ENCODE measurements around the gene TPSB2.
"Not testable (repeated sequence)": the region's sequence is repeated elsewhere in the genome, so short reads cannot be mapped to it uniquely, and the experiment has no call there.

Gene TPSB2

DNA sequence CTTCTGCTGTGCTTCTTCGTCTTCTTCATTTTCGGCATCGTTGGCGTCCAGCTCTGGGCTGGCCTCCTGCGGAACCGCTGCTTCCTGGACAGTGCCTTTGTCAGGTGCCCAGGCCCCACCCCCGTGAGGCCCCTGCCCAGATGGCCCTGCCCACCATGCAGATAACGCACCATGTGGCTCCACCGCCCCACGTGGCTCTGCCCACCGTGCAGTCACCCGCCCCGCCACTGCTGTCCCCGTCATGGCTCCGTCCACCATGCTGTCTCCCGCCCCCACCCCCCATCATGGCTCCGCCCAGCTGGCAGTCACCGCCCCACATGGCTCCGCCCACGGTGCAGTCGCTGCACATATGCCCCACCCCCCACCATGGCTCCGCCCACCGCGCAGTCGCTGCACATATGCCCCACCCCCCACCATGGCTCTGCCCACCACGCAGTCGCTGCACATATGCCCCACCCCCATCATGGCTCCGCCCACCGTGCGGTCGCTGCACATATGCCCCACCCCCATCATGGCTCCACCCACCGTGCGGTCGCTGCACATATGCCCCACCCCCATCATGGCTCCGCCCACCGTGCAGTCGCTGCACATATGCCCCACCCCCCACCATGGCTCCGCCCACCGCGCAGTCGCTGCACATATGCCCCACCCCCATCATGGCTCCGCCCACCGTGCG, 31.2 kb downstream of the TPSB2 start:
- not testable (repeated sequence) for DNase-seq

DNA sequence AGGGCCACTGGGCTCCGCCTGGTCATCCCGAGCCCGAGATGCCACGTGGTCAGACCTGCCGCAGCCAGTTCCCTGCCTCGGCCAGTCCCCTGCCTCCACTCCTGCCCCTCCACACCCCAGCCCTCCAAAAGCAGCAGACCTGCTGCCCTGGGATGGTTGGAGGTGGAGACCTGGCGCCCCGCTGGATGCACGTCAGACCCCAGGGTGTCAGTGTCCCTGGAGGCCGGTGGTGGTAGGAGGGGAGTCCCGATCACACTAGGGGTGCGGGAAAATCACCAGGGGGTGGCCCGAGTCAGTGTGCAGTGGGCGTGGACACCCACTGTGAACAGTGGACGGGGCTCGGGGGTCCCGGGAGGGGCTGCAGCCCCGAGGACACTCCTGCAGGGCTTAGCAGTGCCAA, 31.8 kb downstream of the TPSB2 start:
- no peak for DNase-seq

DNA sequence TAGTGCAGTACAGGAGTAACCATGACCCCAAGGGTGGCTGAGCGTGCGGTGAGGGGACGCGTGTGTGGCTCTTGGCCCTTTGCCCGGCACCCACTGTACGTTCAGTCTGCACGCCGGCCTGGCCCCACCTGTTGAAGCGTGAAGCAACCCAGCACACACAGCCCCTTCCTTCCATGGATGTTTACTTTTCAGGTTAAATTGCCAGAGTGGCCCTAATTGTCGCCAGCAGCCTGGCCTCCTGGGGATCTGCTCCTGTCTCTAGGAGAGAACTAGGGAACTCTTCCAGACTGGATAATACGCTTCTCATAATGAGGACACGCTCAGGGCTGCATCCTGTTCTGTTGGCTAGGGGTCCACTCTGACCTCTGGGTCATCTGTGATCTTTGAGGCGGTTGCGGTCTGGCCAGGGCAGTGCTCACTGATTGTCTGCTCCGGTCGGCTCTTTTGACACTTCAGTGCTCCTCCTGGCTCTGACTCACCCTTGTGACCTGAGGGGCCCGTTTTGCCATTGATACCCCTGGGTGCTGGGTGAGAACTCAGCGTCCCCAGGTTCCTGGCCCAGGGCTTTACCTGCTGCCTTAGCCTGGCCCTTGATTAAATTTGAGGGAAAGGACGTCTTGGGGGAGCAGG, 32.6 kb downstream of the TPSB2 start:
- DNase-seq = no peak

DNA sequence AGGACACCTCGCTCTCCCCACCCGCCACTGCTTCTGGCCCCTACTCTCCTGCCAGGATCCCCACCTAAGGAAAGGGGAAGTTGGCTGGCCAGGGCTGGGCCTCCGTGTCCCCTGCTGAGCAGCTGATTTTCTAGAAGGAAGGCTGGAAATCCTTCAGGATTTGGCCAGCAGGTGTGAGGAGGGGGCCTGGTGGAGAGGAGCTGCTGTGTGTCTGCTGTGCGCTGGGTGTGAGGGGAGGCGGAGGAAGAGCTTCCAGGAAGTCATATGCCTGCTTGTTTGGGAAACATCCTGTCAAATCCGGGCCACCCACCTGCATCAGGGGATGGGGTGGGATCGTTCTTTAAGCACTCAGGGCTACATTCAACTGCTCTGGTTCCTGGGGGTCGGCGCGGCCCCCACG, 33.5 kb downstream of the TPSB2 start:
- no peak for DNase-seq

DNA sequence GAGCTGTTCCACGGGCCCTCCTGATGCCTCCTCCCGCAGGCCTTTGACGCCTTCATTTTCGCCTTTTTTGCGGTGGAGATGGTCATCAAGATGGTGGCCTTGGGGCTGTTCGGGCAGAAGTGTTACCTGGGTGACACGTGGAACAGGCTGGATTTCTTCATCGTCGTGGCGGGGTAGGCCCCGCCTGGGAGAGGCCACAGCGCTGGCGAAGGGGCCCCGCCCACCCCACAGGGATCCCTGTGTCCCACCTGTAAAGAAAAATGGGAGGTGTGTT, 34.7 kb downstream of the TPSB2 start:
- no peak for DNase-seq

DNA sequence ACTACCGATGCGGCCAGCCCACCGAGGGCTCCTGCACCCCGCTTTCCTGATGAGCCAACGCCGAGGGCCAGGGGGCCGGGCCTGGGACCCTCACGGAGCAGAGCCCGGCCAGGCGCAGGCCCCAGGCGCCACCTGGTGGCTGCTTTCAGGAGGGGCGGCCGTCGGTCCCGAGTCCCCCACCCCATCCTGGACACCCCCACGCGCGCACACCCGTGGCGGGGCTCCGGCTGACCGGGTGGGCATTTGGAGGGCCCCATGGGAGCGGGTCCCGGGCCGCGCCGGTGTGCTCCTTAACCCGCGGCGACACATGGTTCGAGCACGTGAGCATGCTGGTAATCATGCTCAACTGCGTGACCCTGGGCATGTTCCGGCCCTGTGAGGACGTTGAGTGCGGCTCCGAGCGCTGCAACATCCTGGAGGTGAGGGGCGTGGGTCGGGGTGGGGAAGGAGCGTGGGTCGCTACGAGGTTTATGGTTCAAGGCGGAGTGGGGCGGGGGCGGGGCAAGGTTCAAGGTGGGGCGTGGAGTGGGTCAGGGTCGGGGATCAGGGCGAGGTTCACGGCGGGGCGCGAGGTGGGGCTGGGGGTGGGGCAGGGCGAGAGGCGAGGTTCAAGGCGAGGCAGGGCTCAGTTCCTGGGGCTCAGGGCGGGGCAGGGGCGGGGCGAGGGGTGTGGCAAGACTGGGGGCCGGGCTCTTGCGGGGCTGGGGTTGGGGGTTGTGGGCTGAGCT, 35.2 kb downstream of the TPSB2 start:
- peak; percentile 33 for DNase-seq

DNA sequence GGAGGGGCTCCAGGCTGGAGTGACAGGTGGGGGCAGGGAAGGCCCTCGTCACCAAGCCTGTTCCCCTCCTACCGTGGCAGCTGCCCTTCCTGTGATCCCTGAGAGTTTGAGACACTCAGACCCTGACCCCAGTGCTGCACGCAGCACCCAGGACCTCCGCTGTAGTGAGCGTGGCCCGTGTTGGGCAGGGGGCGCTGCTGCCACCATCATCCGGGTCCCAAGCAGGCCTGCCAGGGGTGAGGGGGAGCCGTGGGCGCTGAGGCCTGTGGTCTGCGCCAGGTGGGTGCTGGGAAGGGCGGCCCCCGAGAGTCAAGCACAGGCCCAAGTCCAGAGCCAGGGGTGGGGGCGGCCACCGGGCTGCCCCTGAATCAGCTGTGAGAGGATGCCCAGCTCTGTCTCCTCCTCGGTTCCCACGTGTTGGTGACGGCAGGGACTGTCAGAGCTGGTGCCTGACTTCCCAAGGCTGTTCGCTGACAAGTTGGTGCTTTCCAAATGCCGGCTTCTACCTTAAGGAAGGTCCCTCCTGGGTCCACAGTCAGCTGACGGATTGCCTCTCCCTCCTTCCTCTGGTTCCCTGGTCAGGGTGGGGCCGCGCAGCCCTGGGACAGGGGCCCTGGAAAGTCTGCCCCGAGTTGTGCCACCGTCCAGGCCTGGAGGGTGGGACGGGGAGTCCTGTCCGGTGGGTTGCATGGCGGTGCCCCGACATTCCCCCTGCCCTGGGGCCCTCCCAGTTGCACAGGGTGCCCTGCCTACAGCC, 36.0 kb downstream of the TPSB2 start:
- no peak for DNase-seq

DNA sequence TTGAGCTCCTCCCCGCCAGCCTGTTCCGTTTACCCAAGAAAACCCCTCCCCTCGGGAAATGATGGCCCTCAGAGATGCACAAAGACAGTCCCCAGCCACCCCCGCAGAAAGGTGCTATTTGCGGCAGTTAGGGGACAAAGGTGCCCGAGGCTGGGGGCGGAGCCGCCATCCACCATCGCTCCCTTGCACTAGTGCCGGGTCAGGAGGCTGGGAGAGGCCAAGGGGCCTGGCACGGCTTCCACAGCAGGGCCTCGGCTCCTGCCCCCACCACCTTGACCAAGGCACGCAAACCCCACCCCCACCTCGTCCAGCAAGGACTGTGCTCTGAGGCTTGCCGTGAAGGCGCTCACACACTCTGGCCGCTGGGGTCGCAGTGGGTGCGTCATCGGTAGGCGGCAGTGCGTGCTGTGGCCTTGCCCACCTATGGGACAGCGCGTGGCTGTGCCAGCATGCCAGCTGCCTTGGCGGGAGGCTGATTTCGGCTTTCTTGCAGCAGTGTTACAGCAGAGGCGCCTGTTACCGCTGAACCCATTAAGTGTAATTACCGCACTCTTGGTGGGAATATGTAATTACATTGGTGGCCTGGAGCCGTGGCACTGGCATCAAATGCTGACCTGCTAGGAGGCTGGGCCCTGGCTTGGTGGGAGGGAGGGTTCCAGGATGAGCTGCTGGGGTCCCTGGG, 36.7 kb downstream of the TPSB2 start:
- no peak for DNase-seq

DNA sequence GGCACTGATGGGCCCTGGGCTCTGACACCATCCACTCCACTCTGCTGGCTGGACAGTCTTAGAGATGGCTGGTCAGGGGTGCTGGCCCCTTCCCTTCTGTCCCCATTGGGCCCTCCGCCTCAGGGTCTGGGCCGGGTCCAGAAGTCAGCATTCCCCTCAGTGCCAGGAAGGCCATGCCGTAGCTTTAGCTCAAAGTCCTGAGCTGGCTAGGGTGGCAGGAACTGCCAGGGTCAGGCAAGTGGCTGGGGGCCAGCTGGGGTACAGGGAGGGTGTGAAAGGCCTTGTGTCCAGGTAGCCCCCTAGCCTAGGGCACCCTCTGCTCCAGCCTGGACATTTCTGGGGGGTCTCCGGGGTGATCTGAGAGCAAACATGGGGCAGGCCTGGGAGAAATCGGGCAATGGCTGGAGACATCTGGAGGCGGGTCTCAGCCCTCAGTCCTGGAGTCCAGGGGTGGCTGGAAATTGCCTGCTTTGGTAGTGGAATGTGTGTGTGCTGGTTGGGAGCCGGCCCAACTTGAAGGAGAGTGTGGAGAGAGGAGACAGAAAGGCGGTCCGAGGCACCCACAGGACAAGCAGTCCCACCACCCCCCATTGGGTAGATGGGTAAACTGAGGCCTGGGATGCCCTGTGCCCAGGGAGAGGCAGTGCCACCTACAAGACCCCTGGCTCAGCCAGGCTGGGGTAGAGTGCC, 37.5 kb downstream of the TPSB2 start:
- DNase-seq = no peak

DNA sequence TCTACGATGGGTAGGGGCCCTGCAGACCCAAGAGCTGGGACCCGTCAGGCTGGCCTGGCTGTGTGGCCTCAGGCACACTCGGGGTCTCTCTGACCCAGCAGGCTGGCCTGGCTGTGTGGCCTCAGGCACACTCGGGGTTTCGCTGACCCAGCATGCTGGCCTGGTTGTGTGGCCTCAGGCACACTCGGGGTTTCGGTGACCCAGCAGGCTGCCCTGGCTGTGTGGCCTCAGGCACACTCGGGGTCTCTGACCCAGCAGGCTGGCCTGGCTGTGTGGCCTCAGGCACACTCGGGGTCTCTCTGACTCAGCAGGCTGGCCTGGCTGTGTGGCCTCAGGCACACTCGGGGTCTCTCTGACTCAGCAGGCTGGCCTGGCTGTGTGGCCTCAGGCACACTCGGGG, 39.2 kb downstream of the TPSB2 start:
- not testable (repeated sequence) for DNase-seq

DNA sequence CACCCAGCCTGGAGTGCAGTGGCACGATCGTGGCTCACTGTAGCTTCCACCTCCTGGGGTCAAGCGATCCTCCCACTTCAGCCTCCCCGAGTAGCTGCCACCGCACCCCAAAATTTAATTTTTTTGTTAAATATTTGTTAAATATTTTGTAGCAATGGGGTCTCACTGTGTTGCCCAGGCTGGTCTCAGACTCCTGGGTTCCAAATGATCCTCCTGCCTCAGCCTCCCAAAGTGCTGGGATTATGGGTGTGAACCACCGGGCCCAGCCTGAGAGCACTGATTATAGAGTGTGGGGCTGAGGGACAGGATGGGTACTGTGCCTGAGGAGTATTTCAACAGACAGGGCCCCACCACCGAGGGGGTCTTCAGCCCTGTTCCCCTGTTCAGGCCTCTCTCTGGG, 40.5 kb downstream of the TPSB2 start:
- DNase-seq = no peak

DNA sequence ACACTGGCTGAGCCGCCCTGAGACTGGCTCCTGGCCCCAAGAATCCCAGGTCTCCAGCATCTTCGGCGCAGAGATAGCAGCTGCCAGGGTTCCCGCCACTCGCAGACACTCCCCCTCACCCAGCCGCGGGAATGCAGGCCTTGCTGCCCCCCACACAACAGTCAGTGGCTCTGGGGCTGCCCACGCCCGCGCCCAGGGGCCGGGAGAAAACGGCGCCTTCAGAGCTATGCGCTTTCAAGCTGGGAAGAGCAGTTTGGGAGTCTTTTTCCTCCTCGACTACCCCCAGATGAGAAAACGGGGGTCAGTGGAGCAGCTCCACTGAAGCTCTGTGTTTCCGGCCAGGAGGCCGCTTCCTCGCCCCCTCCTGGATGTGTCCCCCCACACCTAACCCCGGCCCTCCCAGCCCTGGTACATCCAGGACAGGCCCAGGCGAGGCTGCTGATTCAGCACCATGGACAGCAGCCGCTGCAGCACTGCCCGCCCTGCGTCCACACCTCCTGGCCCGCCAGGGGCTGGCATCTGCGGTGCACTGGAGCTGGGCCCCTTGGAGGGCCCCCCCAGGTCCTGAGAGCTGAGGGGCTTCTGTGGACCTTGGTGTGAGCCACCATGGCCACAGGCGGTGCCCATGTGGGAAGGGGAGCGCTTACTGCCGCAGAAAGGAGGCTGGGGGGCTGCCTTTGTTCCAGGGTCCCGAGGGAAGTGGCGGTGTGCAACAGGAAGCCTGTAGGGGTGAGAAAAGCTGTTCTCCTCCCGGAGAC, 41.4 kb downstream of the TPSB2 start:
- peak; percentile 47 for DNase-seq

DNA sequence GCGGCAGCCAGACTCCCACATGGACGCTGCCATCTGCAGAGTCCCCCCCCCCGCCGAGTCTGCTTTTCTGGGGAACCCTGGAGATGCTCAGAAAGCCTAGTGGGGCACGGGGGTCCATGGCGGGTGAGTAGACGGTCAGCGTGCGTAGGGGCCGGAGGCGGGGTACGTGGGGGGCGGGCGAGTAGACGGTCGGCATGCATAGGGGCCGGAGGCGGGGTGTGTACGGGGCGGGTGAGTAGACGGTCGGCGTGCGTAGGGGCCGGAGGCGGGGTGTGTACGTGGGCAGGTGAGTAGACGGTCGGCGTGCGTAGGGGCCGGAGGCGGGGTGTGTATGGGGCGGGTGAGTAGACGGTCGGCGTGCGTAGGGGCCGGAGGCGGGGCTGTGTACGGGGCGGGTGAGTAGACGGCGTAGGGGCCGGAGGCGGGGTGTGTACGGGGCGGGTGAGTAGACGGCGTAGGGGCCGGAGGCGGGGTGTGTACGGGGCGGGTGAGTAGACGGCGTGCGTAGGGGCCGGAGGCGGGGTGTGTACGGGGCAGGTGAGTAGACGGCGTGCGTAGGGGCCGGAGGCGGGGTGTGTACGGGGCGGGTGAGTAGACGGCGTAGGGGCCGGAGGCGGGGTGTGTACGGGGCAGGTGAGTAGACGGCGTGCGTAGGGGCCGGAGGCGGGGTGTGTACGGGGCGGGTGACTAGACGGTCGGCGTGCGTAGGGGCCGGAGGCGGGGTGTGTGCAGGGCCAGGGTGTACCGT, 44.4 kb downstream of the TPSB2 start:
- DNase-seq = not testable (repeated sequence)

DNA sequence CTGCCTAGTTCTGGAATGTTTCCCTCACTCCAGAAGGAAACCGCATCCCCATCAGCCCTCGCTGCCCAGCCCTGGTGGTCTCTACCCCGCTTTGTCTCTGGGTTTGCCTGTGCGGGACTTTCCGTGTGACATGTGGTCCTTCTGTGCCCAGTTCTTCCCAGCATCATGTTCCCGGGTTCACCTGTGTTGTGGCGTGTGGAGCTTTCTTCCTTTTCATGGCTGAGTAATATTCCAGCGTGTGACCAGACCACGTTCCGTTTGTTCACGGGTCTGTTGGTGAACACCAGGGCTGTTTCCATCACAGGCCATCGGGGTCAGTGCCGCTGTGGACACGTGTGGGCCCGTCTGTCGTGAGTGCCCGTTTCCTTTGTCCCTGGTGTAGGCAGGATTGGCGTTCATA, 45.0 kb downstream of the TPSB2 start:
- no peak for DNase-seq

DNA sequence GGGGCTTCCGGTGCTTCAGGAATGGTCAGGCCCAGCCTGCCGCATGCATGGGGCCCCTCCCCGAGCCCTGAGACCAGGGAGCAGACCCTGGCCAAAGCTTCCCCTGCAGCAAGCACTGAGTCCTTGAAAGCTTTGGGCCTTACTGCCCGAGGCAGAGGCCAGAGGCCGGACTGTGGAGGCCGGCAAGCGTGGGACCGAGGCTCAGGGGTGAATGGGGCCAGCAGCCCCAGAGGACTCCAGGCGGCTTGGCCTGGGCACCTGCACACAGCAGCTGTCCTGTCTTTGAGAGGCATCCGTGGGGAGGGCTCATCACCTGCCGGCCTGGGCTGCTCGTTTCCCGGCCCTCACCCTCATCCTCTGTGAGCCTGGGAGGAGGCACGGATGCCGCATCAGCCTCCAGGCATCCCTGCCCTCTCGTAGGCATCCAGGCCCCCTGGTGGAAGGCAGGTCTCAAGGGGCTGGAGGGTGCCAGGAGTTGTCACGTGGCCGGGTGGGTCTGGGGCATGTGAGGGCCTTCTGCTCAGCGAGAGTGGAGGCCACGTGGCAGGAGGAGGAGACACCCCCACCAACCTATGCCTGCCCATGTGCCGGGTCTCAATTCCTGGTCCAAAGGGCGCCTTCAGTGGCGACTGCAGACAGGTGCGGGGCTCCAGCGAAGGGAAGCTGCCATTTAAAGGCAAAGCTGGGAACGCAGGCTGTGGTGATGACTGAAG, 45.7 kb downstream of the TPSB2 start:
- DNase-seq = no peak

DNA sequence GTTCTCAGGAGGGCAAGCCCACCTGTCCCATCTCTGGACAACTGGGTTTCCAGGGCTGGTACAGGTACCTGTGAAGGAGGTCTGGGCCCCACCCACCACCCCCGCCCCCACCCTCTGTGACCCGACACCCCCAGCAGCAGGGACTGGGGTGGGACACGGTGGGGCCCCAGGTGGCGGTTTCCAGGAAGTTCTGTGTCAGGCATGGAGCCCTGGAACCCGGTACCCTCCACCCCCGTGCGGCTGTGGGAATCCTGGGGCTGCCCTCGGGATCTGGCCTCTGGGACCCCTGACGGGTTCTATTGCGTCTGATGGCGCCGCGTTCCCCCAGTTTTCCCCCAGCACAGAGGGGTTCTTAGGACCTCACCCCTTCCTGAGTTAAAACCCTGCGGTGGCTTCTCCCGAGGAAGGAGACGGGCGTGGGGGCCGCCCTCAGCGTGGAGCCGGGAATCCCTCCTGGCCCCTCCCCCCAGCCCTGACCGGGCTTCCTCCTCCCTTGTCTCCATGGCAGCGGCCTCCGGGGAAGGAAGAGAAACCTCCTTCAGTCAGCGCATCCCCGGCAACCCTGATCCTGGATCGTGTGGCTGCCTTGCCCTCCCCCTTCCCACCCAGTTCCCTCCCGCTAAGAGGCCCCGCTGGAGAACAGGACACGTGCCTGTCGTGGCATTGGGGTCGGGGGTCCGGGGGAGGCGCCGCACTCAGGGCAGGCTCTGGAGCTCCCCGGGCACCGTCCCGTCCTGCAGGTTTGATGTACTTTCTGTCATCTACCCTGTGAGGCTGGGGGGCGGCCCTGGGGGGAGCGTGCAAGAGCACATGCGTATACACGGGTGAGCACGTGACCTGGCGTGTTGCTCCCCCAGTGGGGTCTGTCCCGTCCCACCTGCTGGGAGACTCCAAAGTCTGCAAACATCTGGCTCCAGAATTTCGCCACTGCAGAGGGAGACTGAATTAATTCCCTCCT, 46.8 kb downstream of the TPSB2 start:
- no peak for DNase-seq

DNA sequence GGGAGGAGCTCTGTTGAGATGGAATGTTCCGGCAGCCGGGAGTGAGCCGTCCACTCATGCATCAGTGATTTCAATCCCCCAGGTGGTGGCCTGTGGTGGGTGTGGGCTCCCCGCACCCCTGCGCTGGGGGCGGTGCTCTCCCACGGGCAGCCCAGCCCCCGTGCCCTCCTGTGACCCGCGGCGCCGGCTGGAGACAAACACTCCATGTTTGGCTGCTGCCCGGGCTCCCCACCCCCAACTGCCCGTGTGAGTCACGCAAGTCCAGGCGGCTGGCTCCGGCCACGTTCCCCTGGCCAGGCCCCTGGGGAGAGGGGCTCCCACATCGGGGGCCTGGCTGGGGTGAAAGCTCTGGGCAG, 47.7 kb downstream of the TPSB2 start:
- DNase-seq = no peak

DNA sequence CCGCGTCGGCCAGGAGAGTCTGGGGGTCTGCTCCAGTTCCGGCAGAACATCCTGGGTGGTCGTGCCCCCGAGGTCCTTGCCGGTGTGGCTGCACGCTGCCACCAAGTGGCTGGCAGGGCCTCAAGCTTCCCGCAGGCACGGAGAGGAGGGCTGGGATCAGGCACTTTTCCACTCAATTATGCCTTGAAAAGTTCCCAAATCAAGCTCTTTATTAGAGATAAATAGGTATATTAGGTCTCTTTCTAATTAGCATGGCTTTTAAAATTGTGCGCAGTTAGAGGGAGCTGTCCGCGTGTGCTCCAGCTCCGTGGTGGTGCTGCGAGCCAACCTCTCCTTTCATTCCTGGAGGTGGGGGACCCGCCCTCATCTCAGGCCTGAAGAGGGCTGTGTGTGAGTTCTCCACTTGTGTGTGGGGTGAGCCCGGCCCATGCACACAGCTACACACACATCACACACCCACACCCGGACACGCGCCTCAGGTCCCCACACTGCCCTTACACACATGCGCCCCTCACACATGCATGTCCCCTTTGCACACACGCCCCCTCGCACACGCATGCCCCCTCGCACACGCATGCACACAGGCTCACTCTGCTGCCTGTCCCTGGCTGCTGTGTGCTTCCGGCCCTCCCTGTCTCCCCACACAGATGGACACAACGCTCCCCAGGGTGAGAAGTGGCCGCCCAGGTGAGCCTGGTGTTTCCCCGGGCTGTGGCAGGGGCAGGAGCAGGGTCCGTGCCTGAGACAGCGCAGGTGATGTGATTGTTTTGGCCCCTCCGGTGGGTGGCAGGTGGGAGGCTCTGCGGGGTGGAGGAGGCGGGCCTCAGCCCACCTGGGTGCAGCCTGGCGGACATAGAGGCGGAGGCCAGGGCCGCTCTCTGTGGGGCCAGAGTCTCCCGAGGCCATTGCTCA, 48.3 kb downstream of the TPSB2 start:
- no peak for DNase-seq
